AG09309 (cell line): ENCODE data around the gene KRT82.
"Not testable (repeated sequence)": the region's sequence is repeated elsewhere in the genome, so short reads cannot be mapped to it uniquely, and the experiment has no call there.

Source experiments
- DNase-seq: peaks from one replicate; pipeline ENCODE4 v3.0.0-alpha.2; 2010; ENCODE audit warnings: low read depth
- H3K4me3 ChIP-seq: 2 replicates; pipeline ENCODE4 v1.5.1; 2011; ENCODE audit warnings: mild to moderate bottlenecking, low read depth, low read length, moderate library complexity; ENCODE audit not compliant: control insufficient read depth
- TF ChIP-seq, protein P1 (sequence below): IDR thresholded peaks from 2 replicates; pipeline ENCODE4 v1.5.1; 2011; ENCODE audit warnings: mild to moderate bottlenecking, low read depth, low read length, inconsistent platforms; ENCODE audit not compliant: insufficient read depth, control insufficient read depth; ENCODE audit errors: missing control alignments

The KRT82 gene

DNA sequence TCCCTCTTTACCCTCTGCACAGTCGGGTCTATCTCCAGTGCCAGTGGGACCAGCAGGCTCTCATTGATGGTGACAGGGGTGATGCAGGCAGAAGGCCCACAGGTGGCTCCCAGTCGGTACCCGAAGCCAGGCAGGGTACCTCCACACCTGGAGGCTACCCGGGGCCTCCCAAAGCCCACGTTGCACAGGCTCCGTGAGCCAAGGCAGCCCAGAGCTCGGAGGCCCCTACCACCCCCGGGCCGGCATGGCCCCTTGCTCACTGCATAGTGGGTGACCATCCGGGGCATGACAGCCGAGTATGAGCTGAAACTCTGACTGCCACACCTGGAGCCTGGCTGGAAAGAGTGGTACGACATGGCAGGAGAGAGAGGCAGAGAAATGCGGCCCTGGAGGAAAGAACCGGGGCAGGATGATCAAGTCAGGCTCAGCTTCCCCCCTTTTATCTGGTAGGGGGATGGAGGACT, at the start of gene KRT82:
KRT82 (minus strand) TSS at position 414 of the 464 bp plus-strand sequence; CDS start at position 356, 58 bp downstream.
- no peak within 1 kb of the TSS for H3K4me3 ChIP-seq
- TF ChIP-seq, protein P1, sequence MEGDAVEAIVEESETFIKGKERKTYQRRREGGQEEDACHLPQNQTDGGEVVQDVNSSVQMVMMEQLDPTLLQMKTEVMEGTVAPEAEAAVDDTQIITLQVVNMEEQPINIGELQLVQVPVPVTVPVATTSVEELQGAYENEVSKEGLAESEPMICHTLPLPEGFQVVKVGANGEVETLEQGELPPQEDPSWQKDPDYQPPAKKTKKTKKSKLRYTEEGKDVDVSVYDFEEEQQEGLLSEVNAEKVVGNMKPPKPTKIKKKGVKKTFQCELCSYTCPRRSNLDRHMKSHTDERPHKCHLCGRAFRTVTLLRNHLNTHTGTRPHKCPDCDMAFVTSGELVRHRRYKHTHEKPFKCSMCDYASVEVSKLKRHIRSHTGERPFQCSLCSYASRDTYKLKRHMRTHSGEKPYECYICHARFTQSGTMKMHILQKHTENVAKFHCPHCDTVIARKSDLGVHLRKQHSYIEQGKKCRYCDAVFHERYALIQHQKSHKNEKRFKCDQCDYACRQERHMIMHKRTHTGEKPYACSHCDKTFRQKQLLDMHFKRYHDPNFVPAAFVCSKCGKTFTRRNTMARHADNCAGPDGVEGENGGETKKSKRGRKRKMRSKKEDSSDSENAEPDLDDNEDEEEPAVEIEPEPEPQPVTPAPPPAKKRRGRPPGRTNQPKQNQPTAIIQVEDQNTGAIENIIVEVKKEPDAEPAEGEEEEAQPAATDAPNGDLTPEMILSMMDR = no peak
- no peak for DNase-seq

DNA sequence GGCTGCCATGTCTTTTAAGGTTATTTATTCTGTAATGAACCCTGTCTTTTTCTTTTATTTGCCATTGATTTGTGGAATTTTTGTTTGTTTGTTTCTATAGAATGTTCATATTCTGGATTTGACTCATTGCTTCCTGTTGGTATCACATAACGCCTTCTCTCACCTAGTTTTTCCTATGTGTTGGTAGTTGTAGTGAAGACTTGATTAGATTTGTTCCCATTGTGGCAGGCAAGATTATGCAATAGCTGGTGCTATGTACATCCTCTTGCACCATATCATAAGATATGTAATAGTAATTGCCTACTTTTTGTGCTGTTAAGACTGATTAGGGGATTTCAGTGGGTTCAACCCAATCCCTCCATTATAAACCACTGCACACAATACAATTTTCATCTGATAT, 49.7 kb upstream of the KRT82 start:
- TF ChIP-seq, protein P1 = no peak
- DNase-seq = no peak
- H3K4me3 ChIP-seq = no peak overlapping the region

DNA sequence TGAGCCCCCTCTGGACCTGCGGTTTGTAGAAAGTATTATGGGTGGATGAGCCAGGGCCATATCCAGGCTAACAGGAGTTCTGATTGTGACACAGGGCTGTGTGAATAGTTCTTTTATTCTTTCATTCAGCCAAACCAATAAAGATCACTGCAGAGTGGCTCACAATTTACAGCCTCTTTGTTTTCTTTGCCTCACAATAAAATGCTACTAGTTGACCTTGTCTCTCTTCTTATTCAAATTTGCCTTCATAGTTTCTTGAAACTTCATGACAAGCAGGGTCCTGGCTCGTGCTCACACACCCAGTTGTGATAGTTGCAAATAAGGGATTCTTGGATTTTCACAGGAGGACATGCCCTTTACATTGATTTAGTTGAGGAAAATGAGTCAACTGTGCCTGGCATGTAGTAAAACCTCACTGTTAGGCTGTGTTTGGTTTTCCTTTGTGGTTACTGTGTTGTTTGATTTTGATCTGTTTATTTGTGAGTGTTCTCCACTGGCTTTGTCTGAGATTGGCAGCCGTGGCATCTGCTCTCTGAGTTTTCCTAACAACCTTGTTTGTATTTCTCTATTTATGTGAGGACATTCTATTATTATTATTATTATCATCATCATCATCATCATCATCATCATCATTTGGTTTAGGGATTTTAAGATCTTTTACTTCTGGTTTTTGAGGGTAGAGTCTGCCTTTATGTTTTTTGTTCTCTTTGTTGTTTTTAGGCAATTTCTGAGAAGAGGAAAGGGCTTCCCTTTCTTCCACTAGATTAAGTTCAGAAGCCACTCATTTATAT, 48.5 kb upstream of the KRT82 start:
- no peak for DNase-seq
- TF ChIP-seq, protein P1 = no peak
- H3K4me3 ChIP-seq = no peak overlapping the region

DNA sequence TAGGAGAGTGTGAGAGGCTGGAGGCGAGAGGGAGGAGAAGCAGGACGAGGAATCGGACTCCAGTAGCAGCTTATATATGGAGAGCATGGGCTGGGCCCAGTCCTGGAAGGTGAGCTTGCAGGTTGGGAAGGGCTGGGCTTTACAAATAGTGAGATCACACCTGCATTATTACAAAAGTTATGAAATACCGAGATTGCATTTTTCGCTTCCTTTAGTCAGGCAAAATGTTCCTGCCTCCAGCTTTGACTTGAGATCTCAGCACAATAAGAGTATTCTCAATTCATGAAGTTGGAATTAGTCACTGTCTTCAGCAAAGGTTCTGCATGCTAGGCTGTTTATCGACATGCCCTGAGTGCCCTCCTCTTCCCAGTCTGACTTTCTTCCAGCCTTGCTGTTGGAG, 46.0 kb upstream of the KRT82 start, which contains the start of gene KRT6B:
KRT6B (minus strand) TSS at position 46 of the 400 bp plus-strand sequence. CDS start 68 bp downstream, outside the sequence.
- no peak within 1 kb of the TSS for H3K4me3 ChIP-seq
- TF ChIP-seq, protein P1 = no peak
- no peak for DNase-seq

DNA sequence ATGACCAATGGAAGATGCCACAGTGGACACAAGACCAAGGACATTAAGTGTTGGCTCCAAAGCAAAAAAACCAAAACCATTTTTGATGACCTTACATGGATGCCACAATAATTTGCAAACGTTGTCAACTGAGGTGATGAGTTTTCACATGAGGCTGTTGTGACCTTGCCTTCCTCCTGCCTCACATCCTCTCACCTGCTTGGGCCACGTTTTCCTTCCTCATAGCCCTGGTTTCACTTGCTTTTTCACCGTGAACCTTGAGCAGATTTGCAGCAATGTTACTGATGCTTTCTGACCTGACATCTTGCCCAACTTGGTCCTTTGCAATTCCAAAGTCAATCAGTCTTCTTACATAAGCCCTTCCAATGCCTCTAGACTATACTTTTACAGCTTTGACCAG, 42.1 kb upstream of the KRT82 start:
- no peak overlapping the region for H3K4me3 ChIP-seq
- TF ChIP-seq, protein P1 = no peak

DNA sequence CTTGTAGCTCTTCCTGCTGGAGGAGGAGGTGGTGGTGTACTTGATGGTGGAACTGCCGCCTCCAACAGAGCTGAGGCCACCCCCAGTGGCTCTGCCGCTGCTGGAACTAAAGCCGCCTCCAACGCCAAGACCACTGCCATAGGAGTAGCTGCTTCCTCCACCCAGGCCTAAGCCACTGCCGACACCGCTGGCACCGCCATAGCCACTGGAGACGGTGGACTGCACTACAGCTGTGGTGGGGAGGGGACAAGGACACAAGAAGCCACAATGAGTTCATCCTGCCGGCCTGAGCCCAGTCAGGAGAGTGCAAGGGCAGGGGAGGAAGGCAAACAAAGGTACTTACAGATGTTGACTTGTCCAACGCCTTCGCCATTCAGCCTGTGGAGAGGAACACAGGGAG, 41.1 kb upstream of the KRT82 start:
- H3K4me3 ChIP-seq, DNase-seq: not testable (repeated sequence)

More for the DNA sequence above, 42.1 kb upstream of the KRT82 start:
- no peak for DNase-seq

DNA sequence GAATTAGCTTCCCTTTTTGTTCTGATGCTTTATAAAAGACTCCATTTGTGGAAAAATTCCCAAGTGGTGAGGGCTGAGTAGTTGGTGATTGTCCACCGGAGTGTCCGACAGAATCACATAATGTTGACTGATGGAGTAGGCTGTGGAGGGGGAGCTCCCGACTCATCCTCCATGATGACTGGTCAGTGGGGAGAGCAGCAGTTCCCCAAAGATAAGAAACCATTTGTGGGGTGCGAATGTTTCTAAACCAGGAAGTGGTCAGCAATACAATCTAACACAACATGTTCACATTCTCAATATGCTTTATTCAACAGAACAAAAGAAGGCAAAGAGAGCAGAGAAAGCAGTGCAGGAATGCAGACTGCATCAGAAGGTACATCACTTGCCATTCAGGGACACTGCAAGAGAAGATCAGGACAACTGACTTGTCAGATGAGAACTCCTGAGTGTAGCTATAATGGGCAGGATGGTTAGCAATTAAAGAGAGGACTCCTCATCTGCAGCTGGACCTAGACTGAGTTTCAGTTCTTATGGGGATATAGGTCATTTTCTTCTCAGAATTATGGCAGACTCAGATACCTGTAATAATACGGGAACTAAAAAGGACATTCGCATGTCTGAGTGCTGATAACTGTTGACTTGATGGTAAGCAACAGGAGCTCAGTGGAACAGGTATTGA, 40.4 kb upstream of the KRT82 start:
- TF ChIP-seq, protein P1 = no peak
- no peak for DNase-seq

More for the DNA sequence above, 40.4 kb upstream of the KRT82 start:
- H3K4me3 ChIP-seq = no peak overlapping the region
